ENCODE results near the gene RIPPLY3.

- TF ChIP-seq CTCF (IDR thresholded peaks at IDR 0.05) (no peak), POLR2A (IDR thresholded peaks at IDR 0.05) (no peak)
These were observed 38.1 kb downstream of the RIPPLY3 start for GRCh38 chr21:37044643-37045042.

All from esophagus squamous epithelium (tissue), 4 donors.